T-helper 1 cell (primary cell): ENCODE measurements around the gene SPRYD7.
"Not testable (repeated sequence)": the region's sequence is repeated elsewhere in the genome, so short reads cannot be mapped to it uniquely, and the experiment has no call there.

ENCODE experiments used
- DNase-seq, 5 donors: peaks; one replicate each; pipeline ENCODE4 v3.0.0-alpha.2; 2012 to 2020
- total RNA-seq, 4 donors: gene quantifications; one replicate each; lab custom pipeline; 2026; lab: John Stamatoyannopoulos, UW

The SPRYD7 gene, protein sequence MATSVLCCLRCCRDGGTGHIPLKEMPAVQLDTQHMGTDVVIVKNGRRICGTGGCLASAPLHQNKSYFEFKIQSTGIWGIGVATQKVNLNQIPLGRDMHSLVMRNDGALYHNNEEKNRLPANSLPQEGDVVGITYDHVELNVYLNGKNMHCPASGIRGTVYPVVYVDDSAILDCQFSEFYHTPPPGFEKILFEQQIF
- 3.6 to 6.7 (median 3.6) reads per million in 4 donors for total RNA-seq

- DNase-seq: peak; percentile 88 to 95 (median 91)
Measured at GRCh38 chr13:49936075-49936967, at the start of gene SPRYD7. SPRYD7 (minus strand) TSS chr13:49936340; CDS start chr13:49936235, 105 bp downstream.

GRCh38 chr13:49985129-49985528 is 49.0 kb upstream of the SPRYD7 start:
- no peak for DNase-seq

- no peak for DNase-seq
Measured at GRCh38 chr13:49980266-49980665, 44.1 kb upstream of the SPRYD7 start.

- DNase-seq: no peak
Measured at GRCh38 chr13:49977992-49978391, 41.9 kb upstream of the SPRYD7 start.

- DNase-seq: peak; percentile 48 to 75 (median 68)
Measured at GRCh38 chr13:49976314-49977258, 40.4 kb upstream of the SPRYD7 start.

DNA sequence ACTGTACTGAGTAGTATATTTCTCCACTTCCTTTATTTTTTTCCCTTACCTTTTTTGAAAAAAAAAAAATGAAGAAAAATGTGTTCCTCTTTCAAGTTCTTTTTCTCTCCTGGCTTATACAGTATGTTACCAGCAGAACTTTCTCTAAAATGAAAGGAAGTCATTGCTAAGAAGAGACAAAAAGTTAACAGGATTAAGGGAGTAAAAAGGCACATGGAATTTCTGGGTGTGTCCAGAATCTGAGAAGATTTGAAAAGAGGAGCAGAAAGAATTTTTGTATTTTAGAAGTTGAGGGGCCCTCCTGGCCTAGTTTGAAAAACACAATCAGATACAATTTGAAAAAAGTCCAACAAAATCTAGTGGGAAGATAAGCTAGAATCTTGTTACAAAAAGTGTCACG is 39.7 kb upstream of the SPRYD7 start:
- DNase-seq: no peak

DNA sequence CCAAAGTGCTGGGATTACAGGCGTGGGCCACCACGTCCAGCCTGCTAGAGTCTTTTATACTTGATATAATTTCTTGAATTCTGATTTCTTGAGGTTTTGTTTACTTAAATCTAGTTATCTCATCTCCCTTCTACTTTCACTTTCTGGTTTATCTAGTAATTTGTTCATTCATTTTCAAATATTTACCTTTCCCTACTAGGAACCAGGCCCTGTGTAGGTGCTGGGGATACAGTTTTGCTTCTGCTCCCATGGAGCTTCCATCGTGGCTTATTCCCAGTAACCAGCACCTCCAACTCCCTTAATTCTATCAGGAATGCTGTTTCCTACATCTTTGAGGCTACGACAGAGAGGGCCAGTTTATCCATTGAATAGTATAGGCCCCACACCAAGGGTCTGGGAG is 36.6 kb upstream of the SPRYD7 start:
- no peak for DNase-seq

- DNase-seq: no peak
Measured at GRCh38 chr13:49967456-49967855, 31.3 kb upstream of the SPRYD7 start.

DNA sequence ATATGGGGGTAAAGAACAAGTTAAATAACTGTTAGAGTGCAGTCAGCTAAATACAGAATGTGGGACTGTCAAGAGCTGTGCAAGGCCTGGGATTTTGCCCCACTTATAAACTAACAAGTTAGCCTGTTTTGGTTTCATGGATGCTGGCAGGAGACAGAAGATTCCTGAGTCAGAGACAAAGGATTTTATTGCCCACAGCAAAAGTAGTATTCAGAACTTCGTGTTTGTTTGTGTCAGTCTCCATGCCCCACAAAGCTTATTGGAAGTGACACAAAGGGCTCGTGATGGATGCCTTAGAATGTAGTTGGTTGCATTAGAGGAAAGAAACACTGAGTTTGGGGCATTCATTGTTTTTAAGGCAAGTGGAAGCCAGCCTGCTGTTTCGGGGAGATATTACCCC is 22.2 kb upstream of the SPRYD7 start:
- no peak for DNase-seq

GRCh38 chr13:49956131-49956530 is 20.0 kb upstream of the SPRYD7 start:
- no peak for DNase-seq

GRCh38 chr13:49954674-49955455 is 18.7 kb upstream of the SPRYD7 start:
- DNase-seq: no peak

DNA sequence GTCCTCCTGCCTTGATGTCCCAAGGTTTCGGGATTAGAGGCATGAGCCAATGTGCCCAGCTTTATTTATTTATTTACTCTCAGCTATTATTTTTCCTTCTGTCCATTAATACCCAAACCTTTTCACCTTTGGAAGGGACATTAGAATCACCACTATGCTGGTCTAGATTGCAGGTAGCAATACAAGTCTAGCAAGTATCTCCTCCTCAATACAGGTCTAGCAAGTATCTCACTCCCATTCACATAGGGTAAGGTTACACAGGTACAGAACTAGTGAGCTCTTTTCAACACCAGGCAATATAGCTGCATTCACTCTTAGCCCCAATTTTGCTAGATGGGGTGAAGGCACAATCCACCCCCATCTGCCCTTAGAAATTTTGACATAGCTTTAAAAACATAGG is 17.4 kb upstream of the SPRYD7 start:
- DNase-seq: no peak

GRCh38 chr13:49951754-49952535 is 15.8 kb upstream of the SPRYD7 start:
- no peak for DNase-seq

DNA sequence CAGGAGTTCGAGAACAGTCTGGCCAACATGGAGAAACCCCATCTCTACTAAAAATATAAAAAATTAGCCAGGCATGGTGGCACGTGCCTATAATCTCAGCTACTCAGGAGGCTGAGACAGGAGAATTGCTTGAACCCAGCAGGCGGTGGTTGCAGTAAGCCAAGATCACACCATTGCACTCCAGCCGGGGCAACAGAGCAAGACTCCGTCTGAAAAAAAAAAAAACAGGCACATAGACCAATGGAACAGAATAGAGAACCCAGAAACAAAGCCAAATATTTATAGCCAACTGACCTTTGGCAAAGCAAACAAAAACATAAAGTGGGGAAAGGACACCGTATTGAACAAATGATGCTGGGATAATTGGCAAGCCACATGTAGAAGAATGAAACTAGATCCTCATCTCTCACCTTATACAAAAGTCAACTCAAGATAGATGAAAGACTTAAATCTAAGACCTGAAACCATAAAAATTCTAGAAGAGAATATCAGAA is 12.7 kb upstream of the SPRYD7 start:
- DNase-seq: not testable (repeated sequence)

DNA sequence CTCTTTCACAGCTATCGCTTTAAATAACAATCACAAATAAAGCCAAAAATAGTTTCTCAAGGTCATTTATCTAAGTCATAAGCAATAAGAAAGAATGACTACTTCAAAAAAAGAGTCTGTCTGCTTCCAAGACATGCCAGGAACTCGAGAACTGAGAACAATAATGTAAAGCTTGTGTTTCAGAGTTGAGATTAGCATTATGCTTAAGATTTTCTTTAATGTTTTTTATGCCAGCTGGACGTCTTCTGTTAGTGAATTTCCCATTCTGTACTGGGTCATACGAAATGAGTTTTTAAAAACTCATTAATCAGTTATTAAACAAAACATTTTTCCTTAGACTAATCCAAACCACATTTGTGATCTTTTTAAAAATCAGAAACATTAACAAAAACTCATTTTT is 3.2 kb upstream of the SPRYD7 start:
- DNase-seq: no peak

DNA sequence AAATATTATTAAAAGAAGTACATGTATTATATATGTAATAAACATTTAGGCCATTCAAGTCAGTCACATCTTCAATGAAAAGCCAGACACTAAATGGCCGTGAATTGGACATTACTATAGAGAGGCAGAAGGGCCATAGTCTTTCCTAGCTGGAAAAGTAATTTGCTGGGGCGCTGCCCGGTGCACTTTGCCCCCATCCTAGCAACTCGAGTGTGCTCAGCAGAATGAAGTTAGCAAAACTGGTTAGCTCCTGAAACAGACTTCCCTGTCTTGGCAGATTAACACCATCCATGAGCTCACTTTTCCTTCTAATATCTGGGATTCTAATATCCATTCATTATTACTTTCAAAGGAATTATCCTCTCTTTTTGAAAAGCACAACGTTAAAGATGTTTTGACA is 2.8 kb upstream of the SPRYD7 start:
- no peak for DNase-seq

DNA sequence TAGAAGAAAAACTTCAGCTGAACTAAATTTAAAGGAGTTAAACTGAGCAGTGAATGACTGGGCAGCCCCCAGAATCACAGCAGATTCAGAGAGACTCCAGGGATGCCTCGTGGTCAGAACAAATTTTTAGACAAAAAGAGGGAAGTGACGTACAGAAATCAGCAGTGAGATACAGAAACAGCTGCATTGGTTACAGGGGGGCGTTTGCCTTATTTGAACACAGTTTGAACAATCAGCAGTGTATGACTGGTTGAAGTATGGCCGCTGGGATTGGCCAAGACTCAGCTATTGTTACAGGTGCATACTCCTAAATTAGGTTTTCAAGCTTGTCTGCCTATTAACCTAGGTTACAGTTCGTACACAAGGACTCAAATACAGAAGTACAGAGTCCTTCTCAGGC is 2.2 kb upstream of the SPRYD7 start:
- no peak for DNase-seq

GRCh38 chr13:49936968-49937273 is 781 bp upstream of the SPRYD7 start:
- no peak for DNase-seq

- peak; percentile 9 to 20 (median 15) for DNase-seq
Measured at GRCh38 chr13:49935171-49936074, 717 bp downstream of the SPRYD7 start.

DNA sequence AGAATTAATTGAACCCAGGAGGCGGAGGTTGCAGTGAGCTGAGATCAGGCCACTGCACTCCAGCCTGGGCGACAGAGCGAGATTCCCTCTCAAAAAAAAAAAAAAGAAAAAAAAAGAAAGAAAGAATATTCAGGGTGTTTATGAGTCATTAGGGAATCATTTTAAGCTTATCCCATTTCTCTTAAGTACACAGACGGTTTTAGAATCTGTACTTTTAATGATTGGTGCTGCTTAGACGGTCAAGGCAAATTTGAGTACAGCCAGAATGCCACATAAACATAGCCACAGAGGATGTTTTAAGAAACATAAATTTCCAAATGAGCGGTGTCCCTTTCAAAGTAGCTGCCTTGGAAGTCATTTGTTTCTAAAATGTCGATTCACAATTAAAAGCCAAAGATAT is 2.6 kb downstream of the SPRYD7 start:
- no peak for DNase-seq
